Neural cell (in vitro differentiated cells): Measurements from ENCODE around the gene OGA.

Experiments used
- EP300 ChIP-seq: fragments of 450-650 bp; conservative IDR thresholded peaks from 2 replicates; pipeline ENCODE4 v1.6.1; 2014; ENCODE audit warnings: antibody characterized with exemption, mild to moderate bottlenecking, moderate library complexity; ENCODE audit not compliant: poor library complexity, severe bottlenecking
- EZH2 ChIP-seq: fragments of 200-600, 300-800 bp; shearing (Covaris generic), sonication (generic); IDR thresholded peaks from 2 replicates; pipeline ENCODE4 v1.6.1; 2014; ENCODE audit warnings: antibody characterized with exemption, low read length, borderline replicate concordance, mild to moderate bottlenecking; ENCODE audit not compliant: insufficient read depth, poor library complexity, severe bottlenecking
- MXI1 ChIP-seq: fragments of 450-650 bp; conservative IDR thresholded peaks from 2 replicates; pipeline ENCODE4 v1.6.1; 2014; ENCODE audit warnings: antibody characterized with exemption, mild to moderate bottlenecking; ENCODE audit not compliant: poor library complexity, severe bottlenecking
- POLR2AphosphoS5 ChIP-seq: IDR thresholded peaks from 2 replicates; pipeline ENCODE4 v1.6.1; 2012
- SMC3 ChIP-seq: fragments of 450-650 bp; conservative IDR thresholded peaks from 2 replicates; pipeline ENCODE4 v1.6.1; 2014; ENCODE audit warnings: antibody characterized with exemption, mild to moderate bottlenecking, moderate library complexity; ENCODE audit not compliant: poor library complexity
- TAF1 ChIP-seq: IDR thresholded peaks from 2 replicates; pipeline ENCODE4 v1.6.1; 2012; ENCODE audit warnings: low read depth
- TF ChIP-seq, protein P1 (sequence below): fragments of 450-650 bp; IDR thresholded peaks from 2 replicates; pipeline ENCODE4 v1.5.1; 2014; ENCODE audit warnings: antibody characterized with exemption, mild to moderate bottlenecking, moderate library complexity; ENCODE audit not compliant: poor library complexity, severe bottlenecking
- TF ChIP-seq, protein P2 (sequence below): IDR thresholded peaks from 2 replicates; pipeline ENCODE4 v1.6.1; 2012; ENCODE audit warnings: borderline replicate concordance

DNA sequence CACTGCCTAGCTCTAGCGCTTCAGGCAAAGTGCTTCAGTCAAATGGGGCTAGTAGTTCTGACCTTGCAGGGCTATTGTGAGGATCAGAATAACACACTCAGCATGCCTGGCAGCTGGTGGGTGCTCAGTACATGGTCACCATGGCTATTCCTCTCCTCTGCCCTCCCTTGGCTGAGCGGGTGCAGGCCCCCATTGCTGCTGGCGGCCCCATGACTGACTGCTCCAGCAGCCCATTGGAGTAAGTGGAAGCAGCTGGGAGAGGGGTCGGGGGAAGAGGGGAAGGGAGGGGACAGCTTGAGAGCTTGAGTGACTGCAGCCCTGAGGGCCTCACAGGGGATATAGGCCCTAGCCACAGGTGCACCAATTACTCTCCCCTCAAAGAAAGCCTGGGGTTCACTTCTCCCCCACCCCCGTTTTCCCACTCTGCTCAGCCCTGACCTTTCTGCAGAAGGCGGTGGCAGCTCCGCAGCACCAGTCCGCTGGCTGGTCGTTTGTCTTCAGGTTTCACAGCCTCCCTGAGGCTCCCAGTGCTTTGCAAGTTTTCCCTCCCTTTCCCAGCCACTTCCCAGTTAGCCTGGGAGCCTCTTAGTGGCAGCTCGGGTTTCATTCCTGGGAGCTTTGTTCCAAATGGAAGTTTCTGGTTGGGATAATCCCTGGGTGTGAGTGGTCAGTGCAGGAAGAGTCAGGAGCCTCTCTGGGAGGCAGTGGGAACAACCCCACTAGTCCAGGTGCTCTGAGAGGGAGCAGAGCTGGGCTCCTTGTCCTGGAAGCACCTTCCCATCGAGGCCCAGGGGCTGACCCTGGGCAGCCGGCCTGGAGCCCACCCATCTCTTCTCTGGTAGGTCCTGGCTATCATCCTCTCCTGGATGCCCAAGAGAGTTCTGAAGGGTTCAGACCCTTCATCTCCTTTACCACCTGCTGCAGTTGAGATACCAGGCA is 58.7 kb downstream of the OGA start:
- TF ChIP-seq, protein P1, sequence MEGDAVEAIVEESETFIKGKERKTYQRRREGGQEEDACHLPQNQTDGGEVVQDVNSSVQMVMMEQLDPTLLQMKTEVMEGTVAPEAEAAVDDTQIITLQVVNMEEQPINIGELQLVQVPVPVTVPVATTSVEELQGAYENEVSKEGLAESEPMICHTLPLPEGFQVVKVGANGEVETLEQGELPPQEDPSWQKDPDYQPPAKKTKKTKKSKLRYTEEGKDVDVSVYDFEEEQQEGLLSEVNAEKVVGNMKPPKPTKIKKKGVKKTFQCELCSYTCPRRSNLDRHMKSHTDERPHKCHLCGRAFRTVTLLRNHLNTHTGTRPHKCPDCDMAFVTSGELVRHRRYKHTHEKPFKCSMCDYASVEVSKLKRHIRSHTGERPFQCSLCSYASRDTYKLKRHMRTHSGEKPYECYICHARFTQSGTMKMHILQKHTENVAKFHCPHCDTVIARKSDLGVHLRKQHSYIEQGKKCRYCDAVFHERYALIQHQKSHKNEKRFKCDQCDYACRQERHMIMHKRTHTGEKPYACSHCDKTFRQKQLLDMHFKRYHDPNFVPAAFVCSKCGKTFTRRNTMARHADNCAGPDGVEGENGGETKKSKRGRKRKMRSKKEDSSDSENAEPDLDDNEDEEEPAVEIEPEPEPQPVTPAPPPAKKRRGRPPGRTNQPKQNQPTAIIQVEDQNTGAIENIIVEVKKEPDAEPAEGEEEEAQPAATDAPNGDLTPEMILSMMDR: no peak
- no peak for TF ChIP-seq EZH2
- TF ChIP-seq POLR2AphosphoS5: no peak
- no peak for TF ChIP-seq MXI1
- TF ChIP-seq, protein P2, sequence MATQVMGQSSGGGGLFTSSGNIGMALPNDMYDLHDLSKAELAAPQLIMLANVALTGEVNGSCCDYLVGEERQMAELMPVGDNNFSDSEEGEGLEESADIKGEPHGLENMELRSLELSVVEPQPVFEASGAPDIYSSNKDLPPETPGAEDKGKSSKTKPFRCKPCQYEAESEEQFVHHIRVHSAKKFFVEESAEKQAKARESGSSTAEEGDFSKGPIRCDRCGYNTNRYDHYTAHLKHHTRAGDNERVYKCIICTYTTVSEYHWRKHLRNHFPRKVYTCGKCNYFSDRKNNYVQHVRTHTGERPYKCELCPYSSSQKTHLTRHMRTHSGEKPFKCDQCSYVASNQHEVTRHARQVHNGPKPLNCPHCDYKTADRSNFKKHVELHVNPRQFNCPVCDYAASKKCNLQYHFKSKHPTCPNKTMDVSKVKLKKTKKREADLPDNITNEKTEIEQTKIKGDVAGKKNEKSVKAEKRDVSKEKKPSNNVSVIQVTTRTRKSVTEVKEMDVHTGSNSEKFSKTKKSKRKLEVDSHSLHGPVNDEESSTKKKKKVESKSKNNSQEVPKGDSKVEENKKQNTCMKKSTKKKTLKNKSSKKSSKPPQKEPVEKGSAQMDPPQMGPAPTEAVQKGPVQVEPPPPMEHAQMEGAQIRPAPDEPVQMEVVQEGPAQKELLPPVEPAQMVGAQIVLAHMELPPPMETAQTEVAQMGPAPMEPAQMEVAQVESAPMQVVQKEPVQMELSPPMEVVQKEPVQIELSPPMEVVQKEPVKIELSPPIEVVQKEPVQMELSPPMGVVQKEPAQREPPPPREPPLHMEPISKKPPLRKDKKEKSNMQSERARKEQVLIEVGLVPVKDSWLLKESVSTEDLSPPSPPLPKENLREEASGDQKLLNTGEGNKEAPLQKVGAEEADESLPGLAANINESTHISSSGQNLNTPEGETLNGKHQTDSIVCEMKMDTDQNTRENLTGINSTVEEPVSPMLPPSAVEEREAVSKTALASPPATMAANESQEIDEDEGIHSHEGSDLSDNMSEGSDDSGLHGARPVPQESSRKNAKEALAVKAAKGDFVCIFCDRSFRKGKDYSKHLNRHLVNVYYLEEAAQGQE: no peak
- no peak for TF ChIP-seq EP300
- TF ChIP-seq SMC3: no peak
- TF ChIP-seq TAF1: no peak
